DOHH2 (cell line): ENCODE results near the gene LRRC8B.

Experiments used
- CTCF ChIP-seq: fragments of 200-600 bp; sonication (generic); IDR thresholded peaks from one replicate; pipeline ENCODE4 v1.5.1; 2014; ENCODE audit warnings: antibody characterized with exemption, mild to moderate bottlenecking, low read depth, low read length; ENCODE audit not compliant: poor library complexity, severe bottlenecking
- EZH2phosphoT487 ChIP-seq: fragments of 200-600 bp; sonication (generic); IDR thresholded peaks from 2 replicates; pipeline ENCODE4 v1.6.1; 2017; ENCODE audit warnings: borderline replicate concordance, mild to moderate bottlenecking, antibody characterized with exemption, low read length, moderate library complexity, mixed read lengths

DNA sequence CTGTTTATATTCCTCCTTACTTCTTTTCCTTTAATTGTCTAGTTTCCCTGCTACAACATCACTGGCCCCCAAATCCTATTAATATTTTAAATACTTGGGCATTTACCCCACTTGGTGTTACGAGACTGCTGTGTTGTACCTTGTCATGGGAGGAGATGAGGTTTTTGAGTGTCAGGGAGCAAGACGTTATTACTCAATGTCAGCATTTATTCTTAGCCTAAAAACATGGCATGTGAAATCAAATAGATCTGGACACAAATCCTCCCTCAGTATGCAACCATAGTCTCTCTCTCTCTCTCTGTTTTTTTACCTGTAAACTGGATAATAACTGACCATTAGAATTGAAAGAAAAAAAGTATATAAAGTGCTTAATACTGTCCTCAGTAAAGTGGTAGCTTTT lies 4.6 kb downstream of the LRRC8B start:
- no peak for TF ChIP-seq CTCF
- TF ChIP-seq EZH2phosphoT487: no peak
